Measurements from ENCODE around the gene PIK3R4. TPM values are rescaled to one million over a fixed set of nuclear protein-coding genes. Genes with fewer than 3 reads are reported as not detected.

Gene PIK3R4
- 10.8 and 11.2 TPM in 2 replicates for polyA plus RNA-seq (2013)

GRCh38 chr3:130746246-130747039, at the start of gene PIK3R4:
PIK3R4 (minus strand) TSS chr3:130746829; CDS start chr3:130745218, 1,611 bp downstream.
- peak within 1 kb of the TSS; percentile 86 for H3K18ac ChIP-seq (ENCODE audit: low read length)
- H3K4me2 ChIP-seq (ENCODE audit: low read length): peak within 1 kb of the TSS; percentile 99
- no CpG with 5 or more reads among the region's 43 CpGs for WGBS (ENCODE audit: extremely low coverage, insufficient coverage, insufficient read length)
- no peaks in the 10 kb centered on the region for H3K27me3 ChIP-seq (ENCODE audit: insufficient read depth, low read length)
- H2BK12ac ChIP-seq (ENCODE audit: low read length): no peak within 1 kb of the TSS
- DNase-seq: peak; percentile 99 to 100
- H3K23ac ChIP-seq (ENCODE audit: low read length): no peak within 1 kb of the TSS
- H3K9ac ChIP-seq (ENCODE audit: low read length): peak within 1 kb of the TSS; percentile 93
- H2BK5ac ChIP-seq (ENCODE audit: low read depth, low read length, poor library complexity): peak within 1 kb of the TSS; percentile 72
- H3K4me3 ChIP-seq (ENCODE audit: low read depth, low read length): peak within 1 kb of the TSS; percentile 92
- peak within 1 kb of the TSS; percentile 91 for H2AFZ ChIP-seq (ENCODE audit: insufficient read depth, low read length, poor library complexity)
- peaks cover 0 to 6% of the 10 kb centered on the region in 2 experiments for H3K36me3 ChIP-seq (ENCODE audit: control insufficient read depth in 1 of 2, insufficient read depth in 2 of 2, low read length in 2 of 2)
- peaks cover 8% of the 10 kb centered on the region for H3K79me2 ChIP-seq (ENCODE audit: control insufficient read depth, insufficient read depth, low read length, poor library complexity)
- H4K8ac ChIP-seq (ENCODE audit: low read depth, low read length): peak within 1 kb of the TSS; percentile 98
- H3K4me1 ChIP-seq (ENCODE audit: control insufficient read depth in 1 of 2, insufficient read depth in 2 of 2, low read length in 2 of 2): peaks cover 0 to 2% of the 10 kb centered on the region in 2 experiments
- H3K14ac ChIP-seq (ENCODE audit: low read length): peak within 1 kb of the TSS; percentile 90
- H4K91ac ChIP-seq (ENCODE audit: low read depth, low read length): peak within 1 kb of the TSS; percentile 85
- peaks cover 2% of the 10 kb centered on the region for H3K79me1 ChIP-seq (ENCODE audit: low read length)
- no peaks in the 10 kb centered on the region for H3K9me3 ChIP-seq (ENCODE audit: insufficient read depth, low read depth, low read length)
- H2AK5ac ChIP-seq (ENCODE audit: low read length): no peak within 1 kb of the TSS
- H3K27ac ChIP-seq (ENCODE audit: low read depth, low read length): peak within 1 kb of the TSS; percentile 43
- peak within 1 kb of the TSS; percentile 79 for H4K12ac ChIP-seq (ENCODE audit: low read depth, low read length)
- H3K4ac ChIP-seq (ENCODE audit: low read depth, low read length): peak within 1 kb of the TSS; percentile 88
- peak within 1 kb of the TSS; percentile 34 for H2BK120ac ChIP-seq (ENCODE audit: insufficient read depth, low read length, poor library complexity)

GRCh38 chr3:130795396-130795795, 48.8 kb upstream of the PIK3R4 start:
- H4K12ac ChIP-seq (ENCODE audit: low read depth, low read length): no peak overlapping the region
- H3K4me2 ChIP-seq (ENCODE audit: low read length): no peak overlapping the region
- 100% methylated on average over 1 of the region's 1 CpG for WGBS (ENCODE audit: extremely low coverage, insufficient coverage, insufficient read length)
- H3K23ac ChIP-seq (ENCODE audit: low read length): no peak overlapping the region
- no peak overlapping the region for H4K91ac ChIP-seq (ENCODE audit: low read depth, low read length)
- H3K79me2 ChIP-seq (ENCODE audit: control insufficient read depth, insufficient read depth, low read length, poor library complexity): no peaks in the 10 kb centered on the region
- H2BK12ac ChIP-seq (ENCODE audit: low read length): no peak overlapping the region
- H2BK5ac ChIP-seq (ENCODE audit: low read depth, low read length, poor library complexity): no peak overlapping the region
- H3K4me1 ChIP-seq (ENCODE audit: control insufficient read depth in 1 of 2, insufficient read depth in 2 of 2, low read length in 2 of 2): no peaks in the 10 kb centered on the region
- H3K27me3 ChIP-seq (ENCODE audit: insufficient read depth, low read length): no peaks in the 10 kb centered on the region
- no peak overlapping the region for H3K9ac ChIP-seq (ENCODE audit: low read length)
- H2AK5ac ChIP-seq (ENCODE audit: low read length): no peak overlapping the region
- no peak for DNase-seq
- H2BK120ac ChIP-seq (ENCODE audit: insufficient read depth, low read length, poor library complexity): no peak overlapping the region
- H3K4me3 ChIP-seq (ENCODE audit: low read depth, low read length): no peak overlapping the region
- no peak overlapping the region for H3K14ac ChIP-seq (ENCODE audit: low read length)
- no peaks in the 10 kb centered on the region for H3K79me1 ChIP-seq (ENCODE audit: low read length)
- no peak overlapping the region for H2AFZ ChIP-seq (ENCODE audit: insufficient read depth, low read length, poor library complexity)
- no peak overlapping the region for H4K8ac ChIP-seq (ENCODE audit: low read depth, low read length)
- no peaks in the 10 kb centered on the region for H3K9me3 ChIP-seq (ENCODE audit: insufficient read depth, low read depth, low read length)
- H3K27ac ChIP-seq (ENCODE audit: low read depth, low read length): no peak overlapping the region
- H3K18ac ChIP-seq (ENCODE audit: low read length): no peak overlapping the region
- H3K36me3 ChIP-seq (ENCODE audit: control insufficient read depth in 1 of 2, insufficient read depth in 2 of 2, low read length in 2 of 2): no peaks in the 10 kb centered on the region
- H3K4ac ChIP-seq (ENCODE audit: low read depth, low read length): no peak overlapping the region

GRCh38 chr3:130792246-130792645, 45.6 kb upstream of the PIK3R4 start:
- H3K4ac ChIP-seq (ENCODE audit: low read depth, low read length): no peak overlapping the region
- no peak overlapping the region for H2AK5ac ChIP-seq (ENCODE audit: low read length)
- no peak overlapping the region for H3K9ac ChIP-seq (ENCODE audit: low read length)
- no CpG with 5 or more reads among the region's 2 CpGs for WGBS (ENCODE audit: extremely low coverage, insufficient coverage, insufficient read length)
- no peak overlapping the region for H4K12ac ChIP-seq (ENCODE audit: low read depth, low read length)
- H4K8ac ChIP-seq (ENCODE audit: low read depth, low read length): no peak overlapping the region
- no peaks in the 10 kb centered on the region for H3K27me3 ChIP-seq (ENCODE audit: insufficient read depth, low read length)
- H3K27ac ChIP-seq (ENCODE audit: low read depth, low read length): no peak overlapping the region
- H3K4me2 ChIP-seq (ENCODE audit: low read length): no peak overlapping the region
- no peaks in the 10 kb centered on the region for H3K36me3 ChIP-seq (ENCODE audit: control insufficient read depth in 1 of 2, insufficient read depth in 2 of 2, low read length in 2 of 2)
- no peaks in the 10 kb centered on the region for H3K79me1 ChIP-seq (ENCODE audit: low read length)
- DNase-seq: no peak
- H3K4me3 ChIP-seq (ENCODE audit: low read depth, low read length): no peak overlapping the region
- no peak overlapping the region for H3K23ac ChIP-seq (ENCODE audit: low read length)
- H2BK120ac ChIP-seq (ENCODE audit: insufficient read depth, low read length, poor library complexity): no peak overlapping the region
- H3K18ac ChIP-seq (ENCODE audit: low read length): no peak overlapping the region
- no peak overlapping the region for H2BK12ac ChIP-seq (ENCODE audit: low read length)
- no peak overlapping the region for H2BK5ac ChIP-seq (ENCODE audit: low read depth, low read length, poor library complexity)
- no peak overlapping the region for H3K14ac ChIP-seq (ENCODE audit: low read length)
- H2AFZ ChIP-seq (ENCODE audit: insufficient read depth, low read length, poor library complexity): no peak overlapping the region
- no peaks in the 10 kb centered on the region for H3K4me1 ChIP-seq (ENCODE audit: control insufficient read depth in 1 of 2, insufficient read depth in 2 of 2, low read length in 2 of 2)
- H4K91ac ChIP-seq (ENCODE audit: low read depth, low read length): no peak overlapping the region
- no peaks in the 10 kb centered on the region for H3K9me3 ChIP-seq (ENCODE audit: insufficient read depth, low read depth, low read length)
- no peaks in the 10 kb centered on the region for H3K79me2 ChIP-seq (ENCODE audit: control insufficient read depth, insufficient read depth, low read length, poor library complexity)

- Histone ChIP-seq H2BK12ac (ENCODE audit: low read length) (no peak overlapping the region), H3K9ac (ENCODE audit: low read length) (no peak overlapping the region), H2BK5ac (ENCODE audit: low read depth, low read length, poor library complexity) (no peak overlapping the region), H3K27me3 (ENCODE audit: insufficient read depth, low read length) (no peaks in the 10 kb centered on the region), H4K91ac (ENCODE audit: low read depth, low read length) (no peak overlapping the region), H3K79me2 (ENCODE audit: control insufficient read depth, insufficient read depth, low read length, poor library complexity) (no peaks in the 10 kb centered on the region), H3K79me1 (ENCODE audit: low read length) (no peaks in the 10 kb centered on the region), H3K9me3 (ENCODE audit: insufficient read depth, low read depth, low read length) (no peaks in the 10 kb centered on the region), H2AFZ (ENCODE audit: insufficient read depth, low read length, poor library complexity) (no peak overlapping the region), H4K8ac (ENCODE audit: low read depth, low read length) (no peak overlapping the region), H3K18ac (ENCODE audit: low read length) (no peak overlapping the region), H4K12ac (ENCODE audit: low read depth, low read length) (no peak overlapping the region), H2AK5ac (ENCODE audit: low read length) (no peak overlapping the region), H3K14ac (ENCODE audit: low read length) (no peak overlapping the region), H3K4me2 (ENCODE audit: low read length) (no peak overlapping the region), H3K4me3 (ENCODE audit: low read depth, low read length) (no peak overlapping the region), H3K36me3 (ENCODE audit: control insufficient read depth in 1 of 2, insufficient read depth in 2 of 2, low read length in 2 of 2) (no peaks in the 10 kb centered on the region), H3K4ac (ENCODE audit: low read depth, low read length) (no peak overlapping the region), H3K4me1 (ENCODE audit: control insufficient read depth in 1 of 2, insufficient read depth in 2 of 2, low read length in 2 of 2) (no peaks in the 10 kb centered on the region), H3K23ac (ENCODE audit: low read length) (no peak overlapping the region), H3K27ac (ENCODE audit: low read depth, low read length) (no peak overlapping the region), H2BK120ac (ENCODE audit: insufficient read depth, low read length, poor library complexity) (no peak overlapping the region)
- WGBS (ENCODE audit: extremely low coverage, insufficient coverage, insufficient read length): no CpG with 5 or more reads among the region's 5 CpGs
- no peak for DNase-seq
Measured at GRCh38 chr3:130789782-130790322, 43.2 kb upstream of the PIK3R4 start.
